PC-9 (cell line): ENCODE data around the gene IL5. TPM values are rescaled to one million over a fixed set of nuclear protein-coding genes. Genes with fewer than 3 reads are reported as not detected.

Source experiments
- BruUV-seq: library from RNA; stranded (reverse); fragments of 400-500 nt; replicated peaks from 2 replicates; lab custom pipeline; 2021; lab: Mats Ljungman, UMichigan
- CTCF ChIA-PET: fragments of 300-600 bp; sonication (Branson Sonifier 250); formaldehyde crosslinking; loops from one replicate; lab custom pipeline; 2022; ENCODE audit warnings: antibody characterized with exemption; lab: Charles Lee
- POLR2A ChIA-PET: fragments of 300-600 bp; sonication (Branson Sonifier 250); formaldehyde crosslinking; loops from one replicate; lab custom pipeline; 2022; ENCODE audit warnings: antibody characterized with exemption; ENCODE audit not compliant: unreplicated experiment; lab: Charles Lee
- DNase-seq, 2 experiments: peaks; one replicate each; pipeline versions ENCODE4 v3.0.0 to v3.0.0-alpha.2; 2015 to 2022; ENCODE audit warnings: mixed read lengths in 1 of 2
- H2AFZ ChIP-seq: fragments of 200-600 bp; sonication (generic); 2 replicates; pipeline ENCODE4 v1.8.1; 2017; ENCODE audit warnings: antibody characterized with exemption
- H3F3A ChIP-seq: fragments of 200-600 bp; sonication (generic); 2 replicates; pipeline ENCODE4 v1.8.1; 2017; ENCODE audit warnings: antibody characterized with exemption, mild to moderate bottlenecking, low read depth; ENCODE audit not compliant: insufficient read depth
- H3K27ac ChIP-seq: fragments of 200-600 bp; sonication (generic); 2 replicates; pipeline ENCODE4 v1.6.1; 2016; ENCODE audit warnings: mixed run types
- H3K27me3 ChIP-seq: fragments of 200-600 bp; sonication (generic); 2 replicates; pipeline ENCODE4 v1.6.1; 2016; ENCODE audit warnings: low read depth, mixed run types; ENCODE audit not compliant: insufficient read depth
- H3K36me3 ChIP-seq: fragments of 200-600 bp; sonication (generic); 2 replicates; pipeline ENCODE4 v1.6.1; 2016; ENCODE audit warnings: low read depth, mixed run types
- H3K4me1 ChIP-seq: fragments of 200-600 bp; sonication (generic); replicated peaks from 2 replicates; pipeline ENCODE4 v1.6.1; 2016; ENCODE audit warnings: mixed run types; ENCODE audit not compliant: insufficient read depth
- H3K4me2 ChIP-seq: fragments of 200-600 bp; sonication (generic); 2 replicates; pipeline ENCODE4 v1.6.1; 2017; ENCODE audit warnings: mixed run types
- H3K4me3 ChIP-seq: fragments of 200-600 bp; sonication (generic); 2 replicates; pipeline ENCODE4 v1.6.1; 2016; ENCODE audit warnings: mixed run types
- H3K79me2 ChIP-seq: fragments of 200-600 bp; sonication (generic); 2 replicates; pipeline ENCODE4 v1.6.1; 2017; ENCODE audit warnings: low read depth, mixed run types
- H3K9me2 ChIP-seq: fragments of 200-600 bp; sonication (generic); 2 replicates; pipeline ENCODE4 v1.8.1; 2017; ENCODE audit warnings: mild to moderate bottlenecking; ENCODE audit not compliant: insufficient read depth
- H3K9me3 ChIP-seq: fragments of 200-600 bp; sonication (generic); 2 replicates; pipeline ENCODE4 v1.8.1; 2016; ENCODE audit warnings: low read depth; ENCODE audit not compliant: insufficient read depth
- H4K20me1 ChIP-seq: fragments of 200-600 bp; sonication (generic); 2 replicates; pipeline ENCODE4 v1.8.1; 2017; ENCODE audit not compliant: insufficient read depth
- CTCF ChIP-seq: fragments of 200-600 bp; sonication (generic); conservative IDR thresholded peaks from 2 replicates; pipeline ENCODE4 v1.6.1; 2017; ENCODE audit warnings: mixed run types, antibody characterized with exemption, mild to moderate bottlenecking, moderate library complexity
- EZH2 ChIP-seq: fragments of 200-600 bp; sonication (generic); IDR thresholded peaks from 2 replicates; pipeline ENCODE4 v1.8.0; 2017; ENCODE audit warnings: antibody characterized with exemption, low read depth
- intact Hi-C: fragments of 100-400 bp; cut with micrococcal nuclease; formaldehyde crosslinking; loops from one replicate; pipeline ENCODE4 v1.10.0; 2022; ENCODE audit not compliant: unreplicated experiment
- total RNA-seq: library from RNA; stranded (reverse); gene quantifications from 2 replicates; pipeline ENCODE4 v1.2.3, GENCODE V29; 2021

The IL5 gene
- total RNA-seq, 1 experiment from 2014 or later, result not detected

DNA sequence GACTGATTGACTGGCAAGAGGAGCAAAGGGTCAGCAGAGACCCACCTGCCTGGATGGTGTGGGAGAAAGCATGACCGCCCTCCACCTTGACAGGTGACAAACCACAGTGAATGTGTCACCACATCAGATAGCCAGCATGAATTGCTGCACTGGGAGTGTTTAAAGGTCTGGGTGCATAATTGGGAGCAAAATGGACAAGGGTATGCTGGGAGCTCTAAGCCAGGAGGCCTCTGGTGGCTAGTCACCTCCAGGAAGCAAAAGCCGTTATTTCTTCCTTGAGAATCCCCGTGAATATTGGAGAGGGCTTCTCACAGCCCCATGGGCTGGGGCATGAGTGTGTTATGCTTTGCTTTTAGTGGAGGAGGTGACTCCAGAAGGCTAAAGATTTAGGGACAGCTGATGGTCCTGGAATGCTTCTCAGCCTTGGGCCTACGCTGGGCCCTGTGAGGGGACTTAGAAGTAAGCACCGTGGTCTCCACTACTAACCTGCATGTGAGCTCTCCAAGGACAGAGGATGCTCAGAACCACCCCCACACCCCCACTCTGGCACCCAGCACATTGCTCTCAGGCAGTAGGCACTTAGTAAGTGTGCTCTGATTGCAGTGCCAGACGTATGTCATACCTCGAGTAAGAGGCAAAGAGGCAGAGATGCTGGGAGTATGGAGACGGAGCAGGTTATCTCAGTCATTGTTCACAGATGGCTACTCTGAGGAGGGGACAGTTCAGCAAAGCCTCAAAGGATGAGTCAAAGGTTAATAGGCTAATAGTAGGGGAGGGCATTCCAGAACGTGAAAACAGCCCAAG lies 43.7 kb downstream of the IL5 start:
- Histone ChIP-seq H2AFZ (no peak overlapping the region), H3K27ac (peak overlapping the region; percentile 37), H3K36me3 (no peaks in the 10 kb centered on the region), H3K27me3 (no peaks in the 10 kb centered on the region), H3K79me2 (no peaks in the 10 kb centered on the region), H4K20me1 (no peaks in the 10 kb centered on the region), H3K9me2 (no peaks in the 10 kb centered on the region), H3F3A (peaks cover 37% of the 10 kb centered on the region), H3K4me3 (no peak overlapping the region), H3K4me1 (peaks cover 56% of the 10 kb centered on the region), H3K9me3 (no peaks in the 10 kb centered on the region), H3K4me2 (0 out of 2 replicates have a peak overlapping the region, but pooled peaks have one; percentile 98)
- TF ChIP-seq EZH2 (no peak), CTCF (no peak)
- DNase-seq, result peak in 1 of 2 experiments; percentile 90
- intact Hi-C loops, result loop anchor here (2.0 to 10.0 kb wide), 4 partner anchors 58 to 435 kb away; partner anchors contain the start of genes RAD50 and SLC22A4
- BruUV-seq, result no TSS peak
- ChIA-PET POLR2A (no interaction called here), CTCF (no interaction called here)

DNA sequence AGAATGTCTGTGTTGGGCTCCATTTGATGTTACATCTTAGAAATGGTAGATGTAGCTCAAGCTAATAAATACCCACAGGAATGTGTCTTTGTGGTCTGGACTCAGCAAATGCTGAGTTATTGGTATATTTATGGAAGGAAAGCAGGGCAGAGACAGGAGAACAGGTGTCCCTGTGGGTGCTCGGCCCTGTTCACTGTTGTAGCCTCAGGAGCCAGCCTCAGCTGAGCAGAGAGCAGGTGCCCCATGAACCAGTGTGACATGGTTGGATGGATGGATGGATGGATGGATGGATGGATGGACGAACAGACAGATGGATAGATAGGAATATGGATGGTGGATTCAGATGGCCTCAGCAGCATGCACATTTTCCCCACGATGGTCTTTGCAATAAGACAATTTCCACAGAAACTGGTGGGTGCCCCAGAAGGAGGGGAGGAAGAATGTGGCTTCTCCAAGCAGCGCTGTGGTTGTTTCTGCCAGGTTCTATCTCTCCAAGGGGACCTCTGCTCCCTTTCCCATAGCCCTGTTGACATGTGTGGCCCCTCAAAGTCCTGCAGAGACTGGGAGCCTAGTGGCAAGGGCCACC lies 44.5 kb downstream of the IL5 start:
- Histone ChIP-seq H3K4me2 (peak overlapping the region; percentile 98), H3K9me2 (no peaks in the 10 kb centered on the region), H3F3A (peaks cover 37% of the 10 kb centered on the region), H3K9me3 (no peaks in the 10 kb centered on the region), H2AFZ (no peak overlapping the region), H3K27ac (peak overlapping the region; percentile 96), H3K4me1 (peaks cover 61% of the 10 kb centered on the region), H3K27me3 (no peaks in the 10 kb centered on the region), H3K36me3 (no peaks in the 10 kb centered on the region), H4K20me1 (no peaks in the 10 kb centered on the region), H3K4me3 (no peak overlapping the region), H3K79me2 (no peaks in the 10 kb centered on the region)
- intact Hi-C loops, result loop anchor here (5.0 to 10.0 kb wide), 3 partner anchors 59 to 231 kb away; partner anchors contain the start of genes RAD50 and SLC22A4
- POLR2A ChIA-PET, result interaction anchor here (0.7 to 1.3 kb wide), 3 partner anchors 72 to 332 kb away, joined by 4 to 8 read pairs (median 7); no protein-coding TSS in a partner anchor
- BruUV-seq, result no TSS peak
- TF ChIP-seq CTCF (no peak), EZH2 (no peak)
- CTCF ChIA-PET, result interaction anchor here (0.5 to 1.6 kb wide), 4 partner anchors 28 to 113 kb away, joined by 3 to 6 read pairs (median 4); no protein-coding TSS in a partner anchor
- DNase-seq, result no peak

- Histone ChIP-seq H3K27ac (peak overlapping the region; percentile 96), H3F3A (peaks cover 37% of the 10 kb centered on the region), H3K4me2 (peak overlapping the region; percentile 98), H3K27me3 (no peaks in the 10 kb centered on the region), H3K9me3 (no peaks in the 10 kb centered on the region), H3K4me3 (peak overlapping the region; percentile 94; the same call in 1 of the 2 replicates), H3K79me2 (no peaks in the 10 kb centered on the region), H3K4me1 (peaks cover 61% of the 10 kb centered on the region), H3K36me3 (no peaks in the 10 kb centered on the region), H2AFZ (no peak overlapping the region), H4K20me1 (no peaks in the 10 kb centered on the region), H3K9me2 (no peaks in the 10 kb centered on the region)
- intact Hi-C loops, result loop anchor here (5.0 to 10.0 kb wide), 3 partner anchors 59 to 231 kb away; partner anchors contain the start of genes RAD50 and SLC22A4
- TF ChIP-seq CTCF (no peak), EZH2 (no peak)
- CTCF ChIA-PET, result interaction anchor here (0.5 to 1.6 kb wide), 8 partner anchors 27 to 116 kb away, joined by 3 to 6 read pairs (median 3); no protein-coding TSS in a partner anchor
- BruUV-seq, result no TSS peak
- POLR2A ChIA-PET, result interaction anchor here (0.7 to 1.3 kb wide), 5 partner anchors 39 to 333 kb away, joined by 3 to 8 read pairs (median 4); no protein-coding TSS in a partner anchor
- DNase-seq, result peak in 1 of 2 experiments; percentile 48
These were observed 45.2 kb downstream of the IL5 start for GRCh38 chr5:132498152-132498551.
